ENCODE data around the gene PHKG2.
A peak's percentile ranks its signal among the peaks of the same experiment; 100 is the strongest.

The PHKG2 gene

DNA sequence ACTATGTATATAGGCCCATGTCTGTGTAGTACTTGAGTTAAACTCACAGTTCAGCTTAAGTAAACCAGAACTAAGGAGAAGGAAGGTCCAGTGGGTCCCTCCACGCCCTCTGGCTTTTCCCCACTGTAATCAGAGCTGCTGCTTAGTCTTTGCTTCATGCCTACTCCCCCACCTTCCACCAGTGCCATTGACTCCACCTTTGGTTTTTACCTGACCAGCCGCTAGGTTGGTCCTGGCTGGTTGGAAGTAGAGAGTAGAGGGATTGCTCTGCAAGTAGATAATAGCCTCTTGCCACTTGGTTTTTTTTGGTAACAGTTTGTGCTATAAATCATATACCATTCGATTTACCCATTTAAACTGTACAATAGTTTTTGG is 22.8 kb upstream of the PHKG2 start:
- no peak for DNase-seq

DNA sequence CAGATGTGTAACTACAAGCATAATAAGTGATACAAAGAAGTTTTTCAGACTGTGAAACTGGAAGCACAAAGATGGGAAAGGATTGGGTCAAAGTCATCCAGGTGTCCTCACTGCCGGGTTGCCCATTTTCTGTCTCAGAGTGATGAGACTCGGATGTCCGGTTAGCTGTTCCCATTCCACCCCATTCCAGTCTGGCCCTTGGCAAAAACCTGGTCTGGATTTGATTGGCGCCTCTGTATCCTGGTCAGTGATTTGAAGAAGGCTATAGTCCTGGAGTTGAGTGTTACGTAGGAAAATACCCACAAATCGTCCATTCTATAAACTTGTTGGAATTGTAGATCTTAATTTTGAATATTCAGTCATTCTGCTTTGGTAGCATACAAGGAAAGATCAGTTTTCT is 19.9 kb upstream of the PHKG2 start:
- DNase-seq: no peak

DNA sequence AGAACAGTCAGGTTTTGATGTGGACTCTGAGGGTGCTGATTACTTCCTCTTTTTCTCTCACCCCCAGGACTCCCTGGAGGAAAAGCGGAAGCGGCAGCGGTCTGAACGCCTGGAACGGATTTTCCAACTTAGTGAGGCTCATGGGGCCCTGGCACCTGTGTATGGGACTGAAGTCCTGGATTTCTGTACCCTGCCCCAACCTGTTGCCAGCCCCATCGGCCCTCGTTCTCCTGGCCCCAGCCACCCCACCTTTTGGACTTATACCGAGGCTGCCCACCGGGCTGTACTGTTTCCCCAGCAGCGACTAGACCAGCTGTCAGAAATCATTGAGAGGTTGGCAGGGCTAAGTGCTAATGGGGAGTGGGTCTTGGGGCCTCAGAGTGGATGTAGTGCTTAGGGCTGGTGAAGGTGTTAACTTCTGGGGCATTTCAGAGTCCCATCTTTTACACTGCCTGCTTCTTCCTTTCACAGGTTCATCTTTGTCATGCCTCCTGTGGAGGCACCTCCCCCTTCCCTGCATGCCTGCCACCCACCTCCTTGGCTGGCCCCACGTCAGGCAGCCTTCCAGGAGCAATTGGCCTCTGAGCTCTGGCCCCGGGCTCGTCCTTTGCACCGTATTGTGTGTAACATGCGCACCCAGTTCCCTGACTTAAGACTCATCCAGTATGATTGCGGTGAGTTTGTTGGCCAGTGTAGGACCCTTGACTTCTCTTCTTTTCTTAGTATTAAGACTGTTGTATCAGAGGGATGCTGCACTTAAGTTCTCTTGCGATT is 19.1 kb upstream of the PHKG2 start:
- peak in 3 of 56 donors; percentile 0 to 22 (median 16) for DNase-seq

DNA sequence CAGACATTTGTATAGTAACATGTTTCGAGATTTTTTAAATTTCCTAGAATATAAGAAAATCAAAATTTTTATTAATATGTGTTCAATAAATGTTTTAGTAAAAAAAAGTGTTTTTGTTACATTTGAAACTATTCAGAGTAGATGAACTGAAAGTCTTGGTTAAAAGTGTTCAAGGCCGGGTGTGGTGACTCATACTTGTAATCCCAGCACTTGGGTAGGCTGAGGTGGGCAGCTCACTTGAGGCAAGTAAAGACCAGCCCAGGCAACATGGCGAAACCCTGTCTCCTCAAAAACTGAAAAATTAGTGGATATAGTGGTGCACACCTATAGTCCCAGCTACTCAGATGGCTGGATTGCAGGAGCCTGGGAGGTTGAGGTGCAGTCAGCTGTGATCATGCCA is 16.8 kb upstream of the PHKG2 start:
- DNase-seq: no peak

DNA sequence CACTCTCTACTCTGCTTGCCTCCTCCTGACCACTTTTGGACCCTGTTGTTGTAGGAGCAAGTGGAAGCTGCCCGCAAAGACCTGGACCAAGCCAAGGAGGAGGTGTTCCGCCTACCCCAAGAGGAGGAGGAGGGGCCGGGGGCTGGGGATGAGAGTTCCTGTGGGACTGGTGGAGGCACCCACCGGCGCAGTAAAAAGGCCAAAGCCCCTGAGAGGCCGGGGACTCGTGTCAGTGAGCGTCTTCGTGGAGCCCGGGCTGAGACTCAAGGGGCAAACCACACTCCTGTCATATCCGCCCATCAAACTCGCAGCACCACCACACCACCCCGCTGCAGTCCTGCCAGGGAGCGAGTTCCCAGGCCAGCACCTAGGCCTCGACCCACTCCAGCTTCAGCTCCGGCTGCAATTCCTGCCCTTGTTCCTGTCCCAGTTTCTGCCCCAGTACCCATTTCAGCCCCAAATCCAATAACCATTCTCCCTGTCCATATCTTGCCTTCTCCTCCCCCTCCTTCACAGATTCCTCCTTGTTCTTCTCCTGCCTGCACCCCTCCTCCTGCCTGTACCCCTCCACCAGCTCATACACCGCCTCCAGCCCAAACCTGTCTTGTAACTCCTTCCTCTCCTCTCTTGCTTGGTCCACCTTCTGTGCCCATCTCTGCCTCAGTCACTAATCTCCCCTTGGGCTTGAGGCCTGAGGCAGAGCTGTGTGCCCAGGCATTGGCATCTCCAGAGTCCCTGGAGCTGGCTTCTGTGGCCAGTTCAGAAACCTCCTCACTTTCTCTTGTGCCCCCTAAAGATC is 11.0 kb upstream of the PHKG2 start:
- no peak for DNase-seq

DNA sequence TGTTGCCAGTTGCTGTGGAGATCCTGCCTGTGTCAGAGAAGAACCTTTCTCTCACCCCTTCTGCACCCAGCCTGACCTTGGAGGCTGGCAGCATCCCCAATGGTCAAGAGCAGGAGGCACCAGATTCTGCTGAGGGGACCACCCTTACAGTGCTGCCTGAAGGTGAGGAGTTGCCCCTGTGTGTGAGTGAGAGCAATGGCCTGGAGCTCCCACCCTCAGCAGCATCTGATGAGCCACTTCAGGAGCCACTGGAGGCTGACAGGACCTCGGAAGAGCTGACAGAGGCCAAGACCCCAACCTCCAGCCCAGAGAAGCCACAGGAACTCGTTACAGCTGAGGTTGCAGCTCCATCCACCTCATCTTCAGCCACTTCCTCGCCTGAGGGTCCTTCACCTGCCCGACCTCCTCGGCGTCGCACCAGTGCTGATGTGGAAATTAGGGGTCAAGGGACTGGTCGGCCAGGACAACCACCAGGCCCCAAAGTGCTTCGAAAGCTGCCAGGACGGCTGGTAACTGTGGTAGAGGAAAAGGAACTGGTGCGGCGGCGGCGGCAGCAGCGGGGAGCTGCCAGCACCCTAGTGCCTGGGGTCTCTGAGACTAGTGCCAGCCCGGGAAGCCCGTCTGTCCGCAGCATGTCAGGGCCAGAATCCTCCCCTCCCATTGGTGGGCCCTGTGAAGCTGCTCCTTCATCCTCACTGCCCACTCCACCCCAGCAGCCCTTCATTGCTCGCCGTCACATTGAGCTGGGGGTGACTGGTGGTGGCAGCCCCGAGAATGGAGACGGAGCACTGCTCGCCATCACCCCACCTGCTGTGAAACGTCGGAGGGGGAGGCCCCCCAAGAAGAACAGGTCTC is 10.2 kb upstream of the PHKG2 start:
- no peak for DNase-seq

DNA sequence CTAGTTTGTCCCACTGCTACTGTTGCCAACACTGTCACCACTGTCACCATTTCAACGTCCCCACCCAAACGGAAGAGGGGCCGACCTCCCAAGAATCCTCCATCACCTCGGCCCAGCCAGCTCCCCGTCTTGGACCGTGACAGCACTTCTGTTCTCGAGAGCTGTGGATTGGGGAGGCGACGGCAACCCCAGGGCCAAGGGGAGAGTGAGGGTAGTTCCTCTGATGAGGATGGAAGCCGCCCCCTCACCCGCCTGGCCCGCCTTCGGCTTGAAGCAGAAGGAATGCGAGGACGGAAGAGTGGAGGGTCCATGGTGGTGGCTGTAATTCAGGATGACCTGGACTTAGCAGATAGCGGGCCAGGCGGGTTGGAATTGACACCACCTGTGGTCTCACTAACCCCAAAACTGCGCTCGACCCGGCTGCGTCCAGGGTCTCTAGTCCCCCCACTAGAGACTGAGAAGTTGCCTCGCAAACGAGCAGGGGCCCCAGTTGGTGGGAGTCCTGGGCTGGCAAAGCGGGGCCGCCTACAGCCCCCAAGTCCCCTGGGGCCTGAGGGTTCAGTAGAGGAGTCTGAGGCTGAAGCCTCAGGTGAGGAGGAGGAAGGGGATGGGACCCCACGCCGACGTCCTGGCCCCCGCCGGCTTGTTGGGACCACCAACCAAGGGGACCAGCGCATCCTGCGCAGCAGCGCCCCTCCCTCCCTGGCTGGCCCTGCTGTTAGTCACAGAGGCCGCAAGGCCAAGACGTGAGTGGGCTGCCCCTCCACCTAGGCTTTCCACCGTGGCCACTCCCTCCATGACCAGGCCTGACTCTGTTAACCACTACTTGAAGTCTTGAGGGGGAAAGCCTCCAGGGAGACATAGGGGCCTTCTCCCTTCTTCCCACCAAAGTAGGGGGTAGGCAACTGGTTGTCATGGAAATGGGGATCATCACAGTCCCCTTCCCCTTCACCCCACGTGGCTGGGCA is 9.0 kb upstream of the PHKG2 start:
- DNase-seq: no peak

DNA sequence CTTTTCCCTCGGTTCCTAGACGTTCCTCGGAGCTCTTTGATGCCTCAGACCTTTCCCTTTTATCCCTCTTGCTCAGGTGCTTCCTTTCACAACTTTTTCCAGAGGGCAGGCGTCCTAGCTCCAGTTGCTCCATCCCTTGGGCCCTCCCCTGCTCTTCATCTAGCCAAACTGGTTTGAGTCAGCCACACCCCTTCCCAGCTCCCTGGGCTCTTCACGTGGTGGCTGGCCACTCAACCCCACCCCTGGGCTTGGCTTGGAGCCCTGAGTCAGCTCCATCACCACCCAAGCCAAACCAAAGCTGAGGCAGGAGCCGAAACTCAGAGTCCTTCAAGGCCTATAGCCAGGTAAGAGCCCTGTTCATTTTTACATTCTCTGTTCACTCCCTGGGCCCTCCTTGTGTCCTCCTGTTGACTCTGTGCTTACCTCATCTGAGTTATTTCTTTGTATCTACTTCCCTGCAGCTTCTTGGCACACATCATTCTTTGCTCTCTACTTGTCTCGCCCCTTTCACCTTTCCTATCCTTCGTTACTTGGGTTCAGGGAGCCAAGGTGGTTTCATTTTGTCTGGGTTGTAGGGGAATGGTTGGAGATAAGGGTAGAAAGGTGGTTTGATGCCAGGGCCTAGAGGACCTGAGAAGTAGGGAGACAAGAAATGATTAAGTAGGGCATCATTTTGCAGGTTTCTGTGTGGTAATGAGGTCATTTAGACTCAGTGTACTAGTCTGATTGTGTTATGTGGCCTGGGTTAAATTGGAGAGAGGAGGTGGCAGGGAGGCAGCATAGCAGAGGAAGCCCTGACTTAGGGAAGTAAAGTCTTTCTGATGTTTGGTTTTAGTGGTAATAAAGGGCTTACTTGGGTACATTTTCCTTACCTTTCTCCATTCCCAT is 7.6 kb upstream of the PHKG2 start:
- DNase-seq: peak in 1 of 56 donors; percentile 2

DNA sequence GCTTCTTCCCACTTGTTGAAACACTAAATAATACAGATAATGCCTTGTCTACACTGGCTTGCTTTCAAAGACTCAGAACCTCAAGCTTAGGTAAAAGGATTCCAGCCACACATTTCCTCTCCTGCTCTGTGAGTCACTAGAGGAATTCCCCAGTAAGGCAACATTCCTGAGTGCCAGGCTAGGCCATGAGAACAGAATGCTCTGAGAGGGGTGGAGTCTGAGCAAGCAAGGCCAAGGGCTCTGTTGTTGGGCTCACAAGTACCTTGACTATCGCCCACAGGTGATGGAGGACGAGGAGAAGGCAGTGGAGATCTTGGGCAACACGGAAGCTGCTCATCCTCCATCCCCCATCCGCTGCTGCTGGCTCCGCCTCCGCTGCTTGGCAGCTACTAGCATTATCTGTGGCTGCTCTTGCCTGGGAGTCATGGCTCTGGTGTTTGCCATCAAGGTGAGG is 6.7 kb upstream of the PHKG2 start:
- no peak for DNase-seq

DNA sequence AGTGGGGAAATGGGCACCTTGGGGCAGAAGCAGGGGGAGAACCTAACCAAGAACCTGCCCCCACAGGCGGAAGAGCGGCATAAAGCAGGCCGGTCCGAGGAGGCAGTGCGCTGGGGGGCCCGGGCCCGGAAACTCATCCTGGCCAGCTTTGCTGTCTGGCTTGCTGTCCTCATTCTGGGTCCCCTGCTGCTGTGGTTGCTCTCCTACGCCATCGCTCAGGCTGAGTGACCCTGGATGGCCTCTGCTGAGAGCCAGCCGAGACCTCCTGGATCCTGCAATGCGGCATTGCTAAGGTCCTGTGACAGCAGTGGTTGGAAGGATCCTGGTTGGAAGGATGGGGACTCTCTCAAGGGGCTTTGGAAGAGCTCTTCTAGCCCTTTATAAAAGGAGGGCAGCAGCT is 4.5 kb upstream of the PHKG2 start:
- DNase-seq: no peak

DNA sequence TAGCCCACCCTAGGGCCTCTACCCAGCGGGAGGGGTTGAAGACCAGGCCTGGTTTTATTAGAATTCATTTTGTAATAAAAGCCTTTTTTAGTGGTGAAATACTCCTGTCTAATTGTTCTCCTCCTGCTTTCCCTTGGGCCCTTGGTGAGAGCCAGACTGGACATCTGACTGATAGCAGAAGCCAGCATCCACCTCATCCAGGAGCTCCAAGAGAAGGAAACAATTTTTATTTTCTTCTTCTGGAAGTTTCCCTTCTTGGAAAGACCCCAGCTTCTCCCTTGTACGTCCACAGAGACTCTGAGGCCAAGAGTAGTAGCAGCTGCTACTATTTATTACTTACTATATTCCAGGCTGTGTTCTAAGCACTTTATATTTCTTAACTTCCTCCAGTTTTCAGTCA is 4.0 kb upstream of the PHKG2 start:
- no peak for DNase-seq

DNA sequence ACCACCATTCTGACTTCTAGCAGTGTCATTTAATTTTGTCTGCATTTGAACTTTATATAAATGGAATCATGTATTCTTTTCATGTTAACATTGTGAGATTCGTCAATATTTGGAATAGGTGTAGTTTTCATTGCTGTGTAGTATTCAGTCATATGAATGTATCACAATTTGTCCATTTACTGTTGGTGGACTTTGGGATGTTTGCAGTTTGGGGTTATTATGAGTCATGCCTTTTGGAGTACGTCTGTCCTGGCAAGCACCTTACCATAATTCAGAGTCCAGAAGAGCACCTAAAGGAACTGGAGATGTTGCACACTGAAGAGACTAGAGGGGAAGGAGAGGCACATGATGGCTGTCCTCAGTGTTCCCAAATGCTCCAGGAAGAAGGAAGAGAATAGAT is 3.1 kb upstream of the PHKG2 start:
- DNase-seq: no peak

DNA sequence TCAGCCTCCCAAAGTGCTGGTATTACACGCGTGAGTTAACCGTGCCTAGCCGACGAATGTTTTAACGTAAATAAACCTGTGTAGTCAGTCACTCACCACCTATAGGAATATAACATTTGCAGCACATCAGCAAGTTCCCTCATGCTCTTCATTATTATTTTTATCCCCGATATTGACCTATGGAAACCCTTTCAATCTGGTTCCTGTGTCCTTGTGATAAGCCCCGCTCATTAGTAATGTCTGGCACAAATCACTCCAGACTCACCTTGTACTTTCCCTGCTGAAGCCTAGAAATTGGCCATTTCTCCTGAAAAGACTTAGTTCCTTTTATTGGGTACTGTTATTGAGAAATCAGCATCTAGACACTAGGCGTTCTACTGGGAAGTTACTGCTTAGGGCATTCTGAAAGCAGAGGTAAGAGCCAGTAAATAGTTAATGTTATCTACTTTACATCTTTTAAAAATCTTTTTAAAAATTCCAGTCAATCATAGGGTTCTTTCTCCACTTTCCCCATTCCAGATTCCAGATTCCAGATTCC is 1.5 kb upstream of the PHKG2 start:
- no peak for DNase-seq

DNA sequence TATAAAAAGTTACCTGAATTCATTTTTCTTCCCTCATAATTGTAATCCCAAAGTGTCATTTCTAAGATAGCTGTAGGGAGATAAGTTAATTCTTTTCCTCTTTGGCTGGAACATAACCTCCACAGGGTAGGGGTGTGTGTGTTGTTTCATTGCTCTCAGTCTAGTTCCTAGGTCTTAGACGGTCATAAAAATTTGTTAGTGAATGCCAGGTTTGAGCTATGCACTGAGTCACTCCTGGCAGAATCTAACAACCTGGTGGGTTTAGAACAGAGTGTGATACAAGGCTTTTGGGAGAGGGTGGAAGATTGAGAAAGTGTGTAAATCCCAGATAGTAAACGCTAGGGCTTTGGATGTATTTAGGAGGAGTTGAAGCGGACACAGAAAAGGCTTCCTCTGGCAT is 894 bp upstream of the PHKG2 start:
- no peak for DNase-seq

DNA sequence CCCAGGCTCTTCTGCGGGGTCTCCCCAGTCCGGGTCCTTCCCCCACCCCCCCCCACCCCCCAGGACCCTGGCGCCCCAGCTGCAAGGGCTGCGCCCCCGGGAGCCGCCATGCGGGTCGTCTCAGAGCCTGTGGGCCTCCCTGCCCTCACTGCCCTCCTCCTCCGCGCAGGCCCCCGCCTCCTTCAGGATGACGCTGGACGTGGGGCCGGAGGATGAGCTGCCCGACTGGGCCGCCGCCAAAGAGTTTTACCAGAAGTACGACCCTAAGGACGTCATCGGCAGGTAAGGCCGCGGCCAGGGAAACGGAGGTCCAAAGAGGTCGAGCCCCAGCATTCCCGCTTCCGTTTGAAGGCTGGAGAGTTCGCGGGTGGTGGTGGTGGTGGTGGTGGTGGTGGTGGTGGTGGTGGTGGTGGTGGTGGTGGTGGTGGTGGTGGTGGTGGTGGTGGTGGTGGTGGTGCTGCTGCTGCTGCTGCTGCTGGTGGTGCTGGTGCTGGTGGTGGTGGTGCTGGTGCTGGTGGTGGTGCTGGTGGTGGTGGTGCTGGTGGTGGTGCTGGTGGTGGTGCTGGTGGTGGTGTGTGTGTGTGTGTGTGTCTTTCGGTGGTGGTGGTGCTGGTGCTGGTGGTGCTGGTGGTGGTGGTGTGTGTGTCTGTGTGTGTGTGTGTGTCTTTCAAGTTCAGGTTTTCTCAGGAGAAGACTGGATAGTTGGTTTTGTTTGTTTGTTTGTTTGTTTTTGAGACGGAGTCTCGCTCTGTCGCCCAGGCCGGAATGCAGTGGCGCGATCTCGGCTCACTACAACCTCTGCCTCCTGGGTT is 615 bp downstream of the PHKG2 start:
- peak in 4 of 56 donors; percentile 19 to 83 (median 40) for DNase-seq

DNA sequence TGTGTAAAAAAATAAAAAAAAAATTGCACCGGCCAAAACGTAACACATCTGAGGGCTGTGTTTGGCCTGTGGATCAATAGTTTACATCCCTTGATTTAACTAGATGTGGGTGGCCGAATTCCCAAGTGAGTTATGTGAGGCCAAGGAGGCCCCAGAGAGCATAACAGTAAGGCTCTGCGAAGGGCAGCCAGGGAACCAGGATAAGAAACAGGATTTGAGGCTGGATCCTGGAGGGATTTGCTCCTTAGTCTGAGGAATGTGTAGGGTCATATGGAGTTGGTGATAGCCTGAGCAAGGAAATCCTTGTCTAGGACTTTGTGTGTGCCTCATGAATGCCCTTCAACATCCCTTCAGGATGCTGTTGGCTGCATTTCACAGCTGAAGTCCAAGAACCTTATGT is 2.0 kb downstream of the PHKG2 start:
- no peak for DNase-seq

DNA sequence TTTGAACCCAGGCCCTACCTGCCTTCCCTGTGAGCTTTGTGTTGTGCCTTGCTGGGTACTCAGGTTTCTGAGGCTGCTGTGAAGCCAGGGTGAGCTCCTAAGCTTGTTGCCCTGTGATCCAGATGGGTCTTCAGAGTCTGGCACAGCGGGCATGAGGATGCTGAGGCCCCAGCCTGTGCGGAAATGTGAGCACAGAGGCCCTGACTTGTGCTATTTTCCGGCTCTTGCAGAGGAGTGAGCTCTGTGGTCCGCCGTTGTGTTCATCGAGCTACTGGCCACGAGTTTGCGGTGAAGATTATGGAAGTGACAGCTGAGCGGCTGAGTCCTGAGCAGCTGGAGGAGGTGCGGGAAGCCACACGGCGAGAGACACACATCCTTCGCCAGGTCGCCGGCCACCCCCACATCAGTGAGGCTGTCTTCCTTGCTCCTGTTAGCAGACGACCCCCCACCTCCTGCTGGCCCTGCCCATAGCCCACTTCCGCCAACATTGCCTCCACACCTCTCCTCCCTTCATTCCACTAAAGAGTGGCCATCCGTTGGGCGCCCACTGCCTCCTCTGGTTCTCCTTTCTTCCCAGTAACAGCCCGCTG is 2.7 kb downstream of the PHKG2 start:
- DNase-seq: no peak

DNA sequence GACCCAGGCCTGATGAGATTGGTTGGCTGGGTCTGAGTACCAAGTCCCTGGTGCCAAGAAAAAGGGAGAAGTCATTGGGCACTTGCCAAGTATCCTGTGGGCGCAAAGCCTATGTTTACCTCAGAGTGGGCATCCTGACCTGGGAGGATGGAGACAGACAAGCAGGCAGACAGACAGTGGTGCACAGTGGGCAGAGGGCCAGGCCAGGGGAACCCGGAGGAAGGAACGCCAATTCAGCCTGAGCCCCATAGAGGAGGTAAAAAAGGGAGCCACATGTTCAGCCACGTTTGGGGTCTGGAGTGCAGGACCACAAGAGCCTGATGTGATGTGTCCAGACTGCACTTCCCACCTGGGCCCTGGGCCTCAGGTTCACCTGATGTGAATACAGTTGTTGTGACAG is 5.4 kb downstream of the PHKG2 start:
- DNase-seq: no peak
